ENCODE results near the gene SLC6A2. TPM values are rescaled to one million over a fixed set of nuclear protein-coding genes. Genes with fewer than 3 reads are reported as not detected.

Gene SLC6A2
- total RNA-seq, 1 donor from 2014 or later: not detected

GRCh38 chr16:55668340-55669281, 12.8 kb downstream of the SLC6A2 start:
- DNase-seq (ENCODE audit: low spot score): no peak
- intact Hi-C loops (cut with micrococcal nuclease): no loop called here
- no peak overlapping the region for H3K4me3 Mint-ChIP-seq
- H3K27me3 Mint-ChIP-seq (ENCODE audit: insufficient read depth): no peaks in the 10 kb centered on the region
- no peaks in the 10 kb centered on the region for H3K4me1 Mint-ChIP-seq (ENCODE audit: low read depth)
- no peak overlapping the region for H3K27ac Mint-ChIP-seq
- no peaks in the 10 kb centered on the region for H3K9me3 Mint-ChIP-seq
- no peaks in the 10 kb centered on the region for H3K36me3 Mint-ChIP-seq (ENCODE audit: low read depth)

GRCh38 chr16:55671206-55671973, 15.6 kb downstream of the SLC6A2 start:
- no peak for DNase-seq (ENCODE audit: low spot score)
- Mint-ChIP-seq H3K27ac (no peak overlapping the region), H3K27me3 (ENCODE audit: insufficient read depth) (no peaks in the 10 kb centered on the region), H3K36me3 (ENCODE audit: low read depth) (no peaks in the 10 kb centered on the region), H3K4me1 (ENCODE audit: low read depth) (no peaks in the 10 kb centered on the region), H3K9me3 (no peaks in the 10 kb centered on the region), H3K4me3 (no peak overlapping the region)
- intact Hi-C loops (cut with micrococcal nuclease): no loop called here

GRCh38 chr16:55671974-55672280, 16.1 kb downstream of the SLC6A2 start:
- no peak overlapping the region for H3K27ac Mint-ChIP-seq
- H3K36me3 Mint-ChIP-seq (ENCODE audit: low read depth): no peaks in the 10 kb centered on the region
- intact Hi-C loops (cut with micrococcal nuclease): no loop called here
- DNase-seq (ENCODE audit: low spot score): no peak
- no peaks in the 10 kb centered on the region for H3K4me1 Mint-ChIP-seq (ENCODE audit: low read depth)
- H3K9me3 Mint-ChIP-seq: no peaks in the 10 kb centered on the region
- H3K4me3 Mint-ChIP-seq: no peak overlapping the region
- no peaks in the 10 kb centered on the region for H3K27me3 Mint-ChIP-seq (ENCODE audit: insufficient read depth)

GRCh38 chr16:55672471-55672870, 16.7 kb downstream of the SLC6A2 start:
- Mint-ChIP-seq H3K36me3 (ENCODE audit: low read depth) (no peaks in the 10 kb centered on the region), H3K4me1 (ENCODE audit: low read depth) (no peaks in the 10 kb centered on the region), H3K27ac (no peak overlapping the region), H3K27me3 (ENCODE audit: insufficient read depth) (peaks cover 2% of the 10 kb centered on the region), H3K9me3 (no peaks in the 10 kb centered on the region), H3K4me3 (no peak overlapping the region)
- DNase-seq (ENCODE audit: low spot score): no peak
- intact Hi-C loops (cut with micrococcal nuclease): no loop called here

GRCh38 chr16:55678161-55678821, 22.5 kb downstream of the SLC6A2 start:
- H3K27ac Mint-ChIP-seq: no peak overlapping the region
- H3K36me3 Mint-ChIP-seq (ENCODE audit: low read depth): no peaks in the 10 kb centered on the region
- no peak for DNase-seq (ENCODE audit: low spot score)
- no peak overlapping the region for H3K4me3 Mint-ChIP-seq
- H3K9me3 Mint-ChIP-seq: no peaks in the 10 kb centered on the region
- H3K4me1 Mint-ChIP-seq (ENCODE audit: low read depth): no peaks in the 10 kb centered on the region
- intact Hi-C loops (cut with micrococcal nuclease): no loop called here
- peaks cover 2% of the 10 kb centered on the region for H3K27me3 Mint-ChIP-seq (ENCODE audit: insufficient read depth)

GRCh38 chr16:55682086-55682485, 26.3 kb downstream of the SLC6A2 start:
- no peak for DNase-seq (ENCODE audit: low spot score)
- Mint-ChIP-seq H3K4me1 (ENCODE audit: low read depth) (no peaks in the 10 kb centered on the region), H3K27me3 (ENCODE audit: insufficient read depth) (peaks cover 2% of the 10 kb centered on the region), H3K9me3 (no peaks in the 10 kb centered on the region), H3K4me3 (no peak overlapping the region), H3K27ac (no peak overlapping the region), H3K36me3 (ENCODE audit: low read depth) (no peaks in the 10 kb centered on the region)
- intact Hi-C loops (cut with micrococcal nuclease): no loop called here

- Mint-ChIP-seq H3K36me3 (ENCODE audit: low read depth) (no peaks in the 10 kb centered on the region), H3K27ac (no peak overlapping the region), H3K27me3 (ENCODE audit: insufficient read depth) (peaks cover 2% of the 10 kb centered on the region), H3K4me3 (no peak overlapping the region), H3K4me1 (ENCODE audit: low read depth) (no peaks in the 10 kb centered on the region), H3K9me3 (no peaks in the 10 kb centered on the region)
- intact Hi-C loops (cut with micrococcal nuclease): no loop called here
- DNase-seq (ENCODE audit: low spot score): no peak
These were observed 30.2 kb downstream of the SLC6A2 start for GRCh38 chr16:55685973-55686372.

GRCh38 chr16:55686671-55687070, 30.9 kb downstream of the SLC6A2 start:
- no peak for DNase-seq (ENCODE audit: low spot score)
- intact Hi-C loops (cut with micrococcal nuclease): no loop called here
- Mint-ChIP-seq H3K27ac (no peak overlapping the region), H3K27me3 (ENCODE audit: insufficient read depth) (peaks cover 2% of the 10 kb centered on the region), H3K9me3 (no peaks in the 10 kb centered on the region), H3K4me3 (no peak overlapping the region), H3K4me1 (ENCODE audit: low read depth) (no peaks in the 10 kb centered on the region), H3K36me3 (ENCODE audit: low read depth) (no peaks in the 10 kb centered on the region)

- H3K4me3 Mint-ChIP-seq: no peak overlapping the region
- no peaks in the 10 kb centered on the region for H3K9me3 Mint-ChIP-seq
- H3K27ac Mint-ChIP-seq: no peak overlapping the region
- H3K27me3 Mint-ChIP-seq (ENCODE audit: insufficient read depth): peaks cover 2% of the 10 kb centered on the region
- DNase-seq (ENCODE audit: low spot score): no peak
- no peaks in the 10 kb centered on the region for H3K36me3 Mint-ChIP-seq (ENCODE audit: low read depth)
- intact Hi-C loops (cut with micrococcal nuclease): no loop called here
- no peaks in the 10 kb centered on the region for H3K4me1 Mint-ChIP-seq (ENCODE audit: low read depth)
These were observed 32.0 kb downstream of the SLC6A2 start for GRCh38 chr16:55687802-55688201.

- no peaks in the 10 kb centered on the region for H3K36me3 Mint-ChIP-seq (ENCODE audit: low read depth)
- intact Hi-C loops (cut with micrococcal nuclease): no loop called here
- no peaks in the 10 kb centered on the region for H3K9me3 Mint-ChIP-seq
- no peak overlapping the region for H3K4me3 Mint-ChIP-seq
- H3K27ac Mint-ChIP-seq: no peak overlapping the region
- peaks cover 2% of the 10 kb centered on the region for H3K27me3 Mint-ChIP-seq (ENCODE audit: insufficient read depth)
- no peak for DNase-seq (ENCODE audit: low spot score)
- H3K4me1 Mint-ChIP-seq (ENCODE audit: low read depth): no peaks in the 10 kb centered on the region
These were observed 35.1 kb downstream of the SLC6A2 start for GRCh38 chr16:55690841-55691240.

GRCh38 chr16:55691771-55692170, 36.0 kb downstream of the SLC6A2 start:
- no peak for DNase-seq (ENCODE audit: low spot score)
- H3K4me1 Mint-ChIP-seq (ENCODE audit: low read depth): no peaks in the 10 kb centered on the region
- no peaks in the 10 kb centered on the region for H3K9me3 Mint-ChIP-seq
- H3K36me3 Mint-ChIP-seq (ENCODE audit: low read depth): no peaks in the 10 kb centered on the region
- peaks cover 2% of the 10 kb centered on the region for H3K27me3 Mint-ChIP-seq (ENCODE audit: insufficient read depth)
- no peak overlapping the region for H3K27ac Mint-ChIP-seq
- H3K4me3 Mint-ChIP-seq: no peak overlapping the region
- intact Hi-C loops (cut with micrococcal nuclease): no loop called here

GRCh38 chr16:55695595-55695994, 39.8 kb downstream of the SLC6A2 start:
- intact Hi-C loops (cut with micrococcal nuclease): no loop called here
- Mint-ChIP-seq H3K27me3 (ENCODE audit: insufficient read depth) (peaks cover 1% of the 10 kb centered on the region), H3K27ac (no peak overlapping the region), H3K9me3 (no peaks in the 10 kb centered on the region), H3K36me3 (ENCODE audit: low read depth) (no peaks in the 10 kb centered on the region), H3K4me1 (ENCODE audit: low read depth) (no peaks in the 10 kb centered on the region), H3K4me3 (no peak overlapping the region)
- no peak for DNase-seq (ENCODE audit: low spot score)

GRCh38 chr16:55697867-55698266, 42.1 kb downstream of the SLC6A2 start:
- H3K36me3 Mint-ChIP-seq (ENCODE audit: low read depth): no peaks in the 10 kb centered on the region
- H3K9me3 Mint-ChIP-seq: no peaks in the 10 kb centered on the region
- no peak overlapping the region for H3K4me3 Mint-ChIP-seq
- H3K27me3 Mint-ChIP-seq (ENCODE audit: insufficient read depth): peaks cover 1% of the 10 kb centered on the region
- intact Hi-C loops (cut with micrococcal nuclease): no loop called here
- peaks cover 3% of the 10 kb centered on the region for H3K4me1 Mint-ChIP-seq (ENCODE audit: low read depth)
- H3K27ac Mint-ChIP-seq: no peak overlapping the region
- DNase-seq (ENCODE audit: low spot score): no peak

Measured in activated T-helper 1 cell treated with anti-CD3 and anti-CD28 coated beads, Interleukin-12 subunit alpha, Interleukin-12 subunit beta, Interleukin-2, Interleukin-4 antibody, amounts not matched to agents 30 ng/mL and 10 ng/mL and 1 ng/mL, durations not matched to agents 14 hours and 24 hours and 36 hours (primary cell).